DOHH2 (cell line): ENCODE measurements around the gene AP5B1.
"Not testable (repeated sequence)": the region's sequence is repeated elsewhere in the genome, so short reads cannot be mapped to it uniquely, and the experiment has no call there.

Experiments used
- H3F3A ChIP-seq: fragments of 200-600 bp; sonication (generic), shearing (Covaris generic); 2 replicates; pipeline ENCODE4 v1.6.0; 2016; ENCODE audit warnings: antibody characterized with exemption, mild to moderate bottlenecking; ENCODE audit not compliant: control insufficient read depth, insufficient read depth
- H3K27ac ChIP-seq: fragments of 200-600 bp; sonication (generic); 2 replicates; pipeline ENCODE4 v1.5.1; 2014; ENCODE audit warnings: low read depth, mild to moderate bottlenecking, low read length, moderate library complexity
- H3K27me3 ChIP-seq: fragments of 200-600 bp; sonication (generic); 2 replicates; pipeline ENCODE4 v1.6.1; 2014; ENCODE audit warnings: mild to moderate bottlenecking, low read length, mixed read lengths; ENCODE audit not compliant: control insufficient read depth
- H3K36me3 ChIP-seq: fragments of 200-600 bp; sonication (generic); 2 replicates; pipeline ENCODE4 v1.6.1; 2014; ENCODE audit warnings: mild to moderate bottlenecking, low read length, moderate library complexity, mixed read lengths; ENCODE audit not compliant: control insufficient read depth
- H3K4me1 ChIP-seq: fragments of 200-600 bp; sonication (generic); 2 replicates; pipeline ENCODE4 v1.6.1; 2014; ENCODE audit warnings: mild to moderate bottlenecking, low read length, mixed read lengths; ENCODE audit not compliant: control insufficient read depth
- H3K4me2 ChIP-seq: fragments of 200-600 bp; sonication (generic); 2 replicates; pipeline ENCODE4 v1.6.0; 2014; ENCODE audit warnings: mild to moderate bottlenecking, low read length, moderate library complexity
- H3K4me3 ChIP-seq: fragments of 200-600 bp; sonication (generic); 2 replicates; pipeline ENCODE4 v1.5.1; 2014; ENCODE audit warnings: mild to moderate bottlenecking, low read length, mixed read lengths
- H3K79me2 ChIP-seq: fragments of 200-600 bp; sonication (generic); 2 replicates; pipeline ENCODE4 v1.6.1; 2014; ENCODE audit warnings: mild to moderate bottlenecking, low read length, mixed read lengths; ENCODE audit not compliant: control insufficient read depth
- H3K9me2 ChIP-seq: fragments of 200-600 bp; sonication (generic); replicated peaks from 2 replicates; pipeline ENCODE4 v1.6.1; 2014; ENCODE audit warnings: mild to moderate bottlenecking, low read length, mixed read lengths; ENCODE audit not compliant: control insufficient read depth
- H3K9me3 ChIP-seq: fragments of 200-600 bp; sonication (generic); 2 replicates; pipeline ENCODE4 v1.6.1; 2014; ENCODE audit warnings: antibody characterized with exemption, low read length, mixed read lengths; ENCODE audit not compliant: control insufficient read depth, insufficient read depth
- H4K20me1 ChIP-seq: fragments of 200-600 bp; sonication (generic); 2 replicates; pipeline ENCODE4 v1.6.0; 2014; ENCODE audit warnings: low read depth, mild to moderate bottlenecking, antibody characterized with exemption, low read length, moderate library complexity; ENCODE audit not compliant: control insufficient read depth, insufficient read depth
- EZH2phosphoT487 ChIP-seq: fragments of 200-600 bp; sonication (generic); IDR thresholded peaks from 2 replicates; pipeline ENCODE4 v1.6.1; 2017; ENCODE audit warnings: borderline replicate concordance, mild to moderate bottlenecking, antibody characterized with exemption, low read length, moderate library complexity, mixed read lengths
- TF ChIP-seq, protein P1 (sequence below): fragments of 200-600 bp; sonication (generic); IDR thresholded peaks from one replicate; pipeline ENCODE4 v1.5.1; 2014; ENCODE audit warnings: antibody characterized with exemption, mild to moderate bottlenecking, low read depth, low read length; ENCODE audit not compliant: poor library complexity, severe bottlenecking

The AP5B1 gene

DNA sequence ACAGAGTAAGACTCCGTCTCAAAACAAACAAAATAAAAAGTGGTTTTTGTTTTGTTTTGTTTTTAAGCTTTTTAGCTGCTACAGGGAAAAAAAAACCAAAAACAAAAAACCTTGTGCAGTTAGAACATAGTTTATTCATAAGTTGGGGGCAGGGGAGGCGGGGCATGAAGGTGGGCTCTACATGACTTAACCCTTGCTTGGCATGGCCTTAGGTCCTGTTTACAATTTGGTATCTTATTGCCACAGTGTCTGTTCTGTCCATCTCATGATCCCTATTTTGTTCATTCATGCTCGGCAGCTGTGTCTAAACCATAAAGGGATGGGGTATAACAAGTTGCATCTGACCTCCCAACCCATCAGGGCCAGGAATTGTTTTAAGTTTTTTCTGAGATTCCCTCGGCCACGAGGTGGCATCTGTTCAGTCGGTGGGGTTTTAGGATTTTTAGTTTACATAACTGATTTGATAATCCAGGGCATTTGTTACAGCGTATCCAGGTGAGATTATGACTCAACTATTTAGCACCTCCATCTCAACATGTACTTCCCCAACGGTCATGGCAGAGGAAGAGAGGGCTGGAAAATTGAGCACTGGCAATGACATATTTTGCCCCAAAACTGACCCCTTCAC lies 6.9 kb downstream of the AP5B1 start:
- Histone ChIP-seq H3K9me3 (no peaks in the 10 kb centered on the region), H3K4me1 (peaks cover 7% of the 10 kb centered on the region), H3K9me2 (no peaks in the 10 kb centered on the region), H3K27me3 (no peaks in the 10 kb centered on the region), H3K27ac (no peak overlapping the region), H3K36me3 (peaks cover 26% of the 10 kb centered on the region), H3K4me2 (no peak overlapping the region), H4K20me1 (peaks cover 6% of the 10 kb centered on the region), H3K4me3 (no peak overlapping the region), H3F3A (peaks cover 4% of the 10 kb centered on the region; the same call in 1 of the 2 replicates), H3K79me2 (peaks cover 23% of the 10 kb centered on the region)
- TF ChIP-seq, protein P1, sequence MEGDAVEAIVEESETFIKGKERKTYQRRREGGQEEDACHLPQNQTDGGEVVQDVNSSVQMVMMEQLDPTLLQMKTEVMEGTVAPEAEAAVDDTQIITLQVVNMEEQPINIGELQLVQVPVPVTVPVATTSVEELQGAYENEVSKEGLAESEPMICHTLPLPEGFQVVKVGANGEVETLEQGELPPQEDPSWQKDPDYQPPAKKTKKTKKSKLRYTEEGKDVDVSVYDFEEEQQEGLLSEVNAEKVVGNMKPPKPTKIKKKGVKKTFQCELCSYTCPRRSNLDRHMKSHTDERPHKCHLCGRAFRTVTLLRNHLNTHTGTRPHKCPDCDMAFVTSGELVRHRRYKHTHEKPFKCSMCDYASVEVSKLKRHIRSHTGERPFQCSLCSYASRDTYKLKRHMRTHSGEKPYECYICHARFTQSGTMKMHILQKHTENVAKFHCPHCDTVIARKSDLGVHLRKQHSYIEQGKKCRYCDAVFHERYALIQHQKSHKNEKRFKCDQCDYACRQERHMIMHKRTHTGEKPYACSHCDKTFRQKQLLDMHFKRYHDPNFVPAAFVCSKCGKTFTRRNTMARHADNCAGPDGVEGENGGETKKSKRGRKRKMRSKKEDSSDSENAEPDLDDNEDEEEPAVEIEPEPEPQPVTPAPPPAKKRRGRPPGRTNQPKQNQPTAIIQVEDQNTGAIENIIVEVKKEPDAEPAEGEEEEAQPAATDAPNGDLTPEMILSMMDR = no peak
- no peak for TF ChIP-seq EZH2phosphoT487

DNA sequence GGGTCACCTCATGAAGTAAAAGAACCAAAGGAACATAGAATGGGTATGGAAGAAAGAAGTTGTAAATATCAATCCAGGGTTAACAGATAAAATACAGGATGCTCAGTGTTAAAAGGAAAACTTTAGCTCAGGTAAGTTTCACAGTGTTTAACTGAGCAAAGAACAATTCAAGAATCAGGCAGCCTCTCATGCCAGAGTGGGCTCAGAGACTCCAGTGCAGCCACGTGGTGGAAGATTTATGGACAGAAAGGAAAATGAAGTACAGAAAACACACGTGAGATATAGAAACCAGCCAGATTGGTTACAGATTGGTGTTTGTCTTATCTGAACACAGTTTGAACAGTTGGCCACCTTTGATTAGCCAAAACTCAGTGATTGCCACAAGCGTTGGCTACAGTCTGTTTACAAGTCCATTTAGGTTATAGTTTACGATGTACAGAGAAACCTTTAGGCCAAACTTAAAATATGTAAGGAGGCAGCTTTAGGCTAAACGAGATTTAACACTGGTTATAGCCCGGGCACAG lies 9.1 kb downstream of the AP5B1 start:
- Histone ChIP-seq H3K9me3 (no peaks in the 10 kb centered on the region), H3K4me1 (peaks cover 7% of the 10 kb centered on the region), H3K4me3 (no peak overlapping the region), H3K36me3 (peaks cover 4% of the 10 kb centered on the region), H3K27me3 (no peaks in the 10 kb centered on the region), H3K27ac (no peak overlapping the region), H3F3A (peaks cover 4% of the 10 kb centered on the region; the same call in 1 of the 2 replicates), H3K9me2 (no peaks in the 10 kb centered on the region), H4K20me1 (0 out of 2 replicates have a peak, but pooled peaks cover 3% of the 10 kb centered on the region), H3K79me2 (0 out of 2 replicates have a peak, but pooled peaks cover 4% of the 10 kb centered on the region), H3K4me2 (no peak overlapping the region)
- no peak for TF ChIP-seq EZH2phosphoT487
- TF ChIP-seq, protein P1 = no peak

DNA sequence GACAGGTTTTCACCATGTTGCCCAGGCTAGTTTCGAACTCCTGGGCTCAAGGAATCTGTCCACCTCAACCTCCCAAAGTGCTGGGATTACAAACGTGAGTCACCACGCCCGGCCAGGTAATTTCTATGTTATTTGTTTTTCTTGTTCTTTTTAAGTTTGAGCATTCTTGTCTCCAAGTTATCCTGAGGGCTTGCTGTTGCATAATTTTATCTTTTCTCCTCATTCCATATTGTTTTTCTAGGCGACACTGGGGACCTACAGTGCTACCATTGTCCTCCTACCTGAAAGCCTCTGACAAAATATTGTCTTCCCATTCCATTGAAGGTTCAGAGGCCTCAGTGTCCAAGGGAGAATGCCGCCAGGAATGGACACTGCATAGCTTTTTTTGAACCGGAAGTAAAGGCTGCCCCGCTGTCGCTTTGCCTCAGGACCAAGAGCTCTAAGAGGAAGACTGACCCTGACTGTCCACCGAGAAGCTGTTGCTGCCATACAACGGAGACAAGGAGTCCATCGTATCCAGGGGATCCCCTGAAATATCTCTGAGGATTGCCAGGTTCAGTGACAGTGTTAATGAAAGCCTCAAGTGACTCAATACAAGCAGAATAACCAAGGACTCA lies 9.7 kb downstream of the AP5B1 start:
- no peak overlapping the region for H3K4me2 ChIP-seq
- TF ChIP-seq, protein P1 = no peak
- TF ChIP-seq EZH2phosphoT487 = no peak
- H3K9me2 ChIP-seq = no peaks in the 10 kb centered on the region
- no peak overlapping the region for H3K27ac ChIP-seq
- H4K20me1 ChIP-seq = 0 out of 2 replicates have a peak, but pooled peaks cover 3% of the 10 kb centered on the region
- no peaks in the 10 kb centered on the region for H3K79me2 ChIP-seq
- peaks cover 4% of the 10 kb centered on the region; the same call in 1 of the 2 replicates for H3F3A ChIP-seq
- no peak overlapping the region for H3K4me3 ChIP-seq
- H3K36me3 ChIP-seq = no peaks in the 10 kb centered on the region; the same call in 1 of the 2 replicates
- H3K4me1 ChIP-seq = peaks cover 7% of the 10 kb centered on the region
- no peaks in the 10 kb centered on the region for H3K27me3 ChIP-seq
- H3K9me3 ChIP-seq = no peaks in the 10 kb centered on the region

DNA sequence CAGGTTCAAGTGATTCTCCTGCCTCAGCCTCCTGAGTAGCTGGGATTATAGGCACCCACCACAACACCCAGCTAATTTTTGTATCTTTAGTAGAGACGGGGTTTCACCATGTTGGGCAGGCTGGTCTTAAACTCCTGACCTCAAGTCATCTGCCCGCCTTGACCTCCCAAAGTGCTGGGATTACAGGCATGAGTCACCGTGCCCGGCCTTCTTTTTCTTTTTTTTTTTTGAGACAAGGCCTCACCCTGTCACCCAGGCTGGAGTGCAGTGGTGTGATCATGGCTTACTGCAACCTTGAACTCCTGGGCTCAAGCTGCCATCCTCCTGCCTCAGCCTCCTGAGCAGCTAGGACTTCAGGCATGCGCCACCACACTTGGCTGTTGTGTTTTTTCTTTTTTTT lies 13.0 kb downstream of the AP5B1 start:
- H3K9me3 ChIP-seq, H3K4me1 ChIP-seq, H3K4me2 ChIP-seq, H3K27me3 ChIP-seq, H4K20me1 ChIP-seq, H3F3A ChIP-seq, H3K4me3 ChIP-seq, H3K36me3 ChIP-seq, H3K79me2 ChIP-seq, H3K27ac ChIP-seq, H3K9me2 ChIP-seq: not testable (repeated sequence)
